K562 (cell line): Measurements from ENCODE around the gene VPS26A. TPM values are rescaled to one million over a fixed set of nuclear protein-coding genes. Genes with fewer than 3 reads are reported as not detected.

Source experiments
- ATAC-seq: fragments of 200-7000 bp; cut with Tn5 transposase; 3 replicates; pipeline ENCODE4 v1.9.1; 2020; ENCODE audit warnings: moderate library complexity
- BruUV-seq: library from RNA; stranded (reverse); fragments of 400-500 nt; replicated peaks from 2 replicates; lab custom pipeline; 2021; lab: Mats Ljungman, UMichigan
- CTCF ChIA-PET: fragments of 300-600 bp; formaldehyde crosslinking; extraction: SDS; loops from one replicate; lab custom pipeline; 2021; ENCODE audit warnings: low intra/inter-chr PET ratio; lab: Yijun Ruan, JAX
- POLR2A ChIA-PET: fragments of 300-600, 350-650 bp; sonication (Branson Sonifier 250); formaldehyde crosslinking; extraction: SDS; loops from one replicate; lab custom pipeline; 2021; ENCODE audit warnings: antibody characterized with exemption, inconsistent platforms; lab: Yijun Ruan, JAX
- DNase-seq, 4 experiments: peaks; one replicate each; pipeline versions ENCODE4 v3.0.0 to v3.0.0-alpha.2; 2011 to 2018; ENCODE audit warnings: low spot score in 3 of 4, mixed read lengths in 3 of 4; ENCODE audit errors: extremely low read depth in 1 of 4
- FAIRE-seq: peaks from 2 replicates; lab custom pipeline; 2011; peaks lifted over from hg19 to GRCh38; lab: Jason Lieb, UNC
- H2AFZ ChIP-seq: 2 replicates; pipeline ENCODE4 v1.6.0; 2011; ENCODE audit warnings: low read depth, low read length, control low read depth, inconsistent platforms
- H3K27ac ChIP-seq: fragments of 200-600 bp; 3 replicates; pipeline ENCODE4 v1.8.0; 2011; ENCODE audit warnings: low read depth, mild to moderate bottlenecking, control low read depth, inconsistent platforms, low read length, moderate library complexity, mixed read lengths; ENCODE audit errors: extremely low read depth
- H3K27me3 ChIP-seq, 2 experiments: fragments of 300-600 bp in 1 of 2; 2 replicates in 1 of 2; 3 replicates in 1 of 2; pipeline versions ENCODE4 v1.6.0 to v1.8.0; 2011; ENCODE audit warnings: inconsistent platforms in 2 of 2, low read length in 2 of 2, mild to moderate bottlenecking in 1 of 2, mixed read lengths in 1 of 2, moderate library complexity in 1 of 2; ENCODE audit not compliant: control insufficient read depth in 2 of 2, insufficient read depth in 2 of 2
- H3K36me3 ChIP-seq: fragments of 300-600 bp; 3 replicates; pipeline ENCODE4 v1.8.0; 2011; ENCODE audit warnings: mild to moderate bottlenecking, low read length, inconsistent platforms; ENCODE audit not compliant: control insufficient read depth, insufficient read depth
- H3K4me1 ChIP-seq, 2 experiments: fragments of 200-600 bp in 1 of 2; replicated peaks in 1 of 2; 2 replicates in 1 of 2; 3 replicates in 1 of 2; pipeline versions ENCODE4 v1.5.1 to v1.8.0; 2011; ENCODE audit warnings: inconsistent platforms in 2 of 2, low read length in 2 of 2, mild to moderate bottlenecking in 1 of 2, mixed read lengths in 1 of 2, moderate library complexity in 1 of 2; ENCODE audit not compliant: control insufficient read depth in 2 of 2, insufficient read depth in 2 of 2
- H3K4me2 ChIP-seq: 2 replicates; pipeline ENCODE4 v1.6.1; 2011; ENCODE audit warnings: low read length, control low read depth, inconsistent platforms, mixed read lengths; ENCODE audit not compliant: insufficient read depth
- H3K4me3 ChIP-seq: fragments of 200-600 bp; sonication (generic), shearing (Covaris generic); 2 replicates; pipeline ENCODE4 v1.5.1; 2016; ENCODE audit warnings: control low read depth, inconsistent platforms
- H3K79me2 ChIP-seq: fragments of 200-600 bp; 3 replicates; pipeline ENCODE4 v1.8.0; 2011; ENCODE audit warnings: low read length, inconsistent platforms; ENCODE audit not compliant: control insufficient read depth, insufficient read depth
- H3K9ac ChIP-seq, 2 experiments: 2 replicates each; pipeline versions ENCODE4 v1.6.0 to v1.6.1; 2011; ENCODE audit warnings: low read depth in 2 of 2, low read length in 2 of 2, control low read depth in 1 of 2, inconsistent platforms in 1 of 2, mild to moderate bottlenecking in 1 of 2, mixed read lengths in 1 of 2; ENCODE audit not compliant: insufficient read depth in 1 of 2
- H3K9me1 ChIP-seq: one replicate; pipeline ENCODE4 v1.6.0; 2011; ENCODE audit warnings: inconsistent platforms, mild to moderate bottlenecking, low read length, moderate library complexity; ENCODE audit not compliant: control insufficient read depth, insufficient read depth
- H3K9me3 ChIP-seq: replicated peaks from 2 replicates; pipeline ENCODE4 v1.5.1; 2011; ENCODE audit warnings: low read depth, low read length, inconsistent platforms; ENCODE audit not compliant: control insufficient read depth, insufficient read depth
- H4K20me1 ChIP-seq: replicated peaks from 2 replicates; pipeline ENCODE4 v1.6.1; 2011; ENCODE audit warnings: low read length, inconsistent platforms, mixed read lengths; ENCODE audit not compliant: control insufficient read depth, insufficient read depth
- CBX1 ChIP-seq: sonication (generic); IDR thresholded peaks from 2 replicates; pipeline ENCODE4 v1.6.1; 2016; ENCODE audit warnings: antibody characterized with exemption, low read depth, mild to moderate bottlenecking
- CBX3 ChIP-seq, 2 experiments: IDR thresholded peaks; 1 replicate in 1 of 2; 2 replicates in 1 of 2; pipeline ENCODE4 v1.6.1; 2012; ENCODE audit warnings: inconsistent platforms in 2 of 2, low read length in 2 of 2, borderline replicate concordance in 1 of 2, control low read depth in 1 of 2
- CHD4 ChIP-seq: fragments of 200-600 bp; sonication (generic); IDR thresholded peaks from 3 replicates; pipeline ENCODE4 v1.6.1; 2012; ENCODE audit warnings: low read depth, mild to moderate bottlenecking, mixed read lengths, low read length, inconsistent platforms; ENCODE audit not compliant: insufficient read depth, insufficient replicate concordance, poor library complexity, severe bottlenecking
- CTBP1 ChIP-seq: fragments of 450-650 bp; IDR thresholded peaks from 2 replicates; pipeline ENCODE4 v1.6.1; 2016; ENCODE audit warnings: borderline replicate concordance
- ETV1 ChIP-seq: fragments of 450-650 bp; conservative IDR thresholded peaks from 2 replicates; pipeline ENCODE4 v1.6.1; 2016; ENCODE audit warnings: missing genetic modification characterization, control low read depth, low read depth, missing compliant biosample characterization
- KDM1A ChIP-seq, 2 experiments: fragments of 450-650 bp; IDR thresholded peaks; 2 replicates each; pipeline ENCODE4 v1.6.1; 2016; ENCODE audit warnings: mild to moderate bottlenecking in 2 of 2
- MTA2 ChIP-seq: fragments of 450-650 bp; IDR thresholded peaks from 2 replicates; pipeline ENCODE4 v1.6.1; 2016; ENCODE audit warnings: low read depth
- RCOR1 ChIP-seq, 2 experiments: IDR thresholded peaks; 2 replicates each; pipeline ENCODE4 v1.6.1; 2012; ENCODE audit warnings: low read depth in 2 of 2, low read length in 2 of 2, borderline replicate concordance in 1 of 2, improper control_type of control experiment in 1 of 2
- SMC3 ChIP-seq: conservative IDR thresholded peaks from 2 replicates; pipeline ENCODE4 v1.6.1; 2011; ENCODE audit warnings: low read depth, low read length, improper control_type of control experiment; ENCODE audit not compliant: insufficient read depth
- TARDBP ChIP-seq: fragments of 450-650 bp; IDR thresholded peaks from 2 replicates; pipeline ENCODE4 v1.6.1; 2016
- ZNF143 ChIP-seq: sonication (generic); formaldehyde crosslinking; IDR thresholded peaks from 2 replicates; pipeline ENCODE4 v1.9.0; 2022; ENCODE audit warnings: mild to moderate bottlenecking, missing genetic modification reagents
- ZNF224 ChIP-seq: sonication (generic); formaldehyde crosslinking; IDR thresholded peaks from 2 replicates; pipeline ENCODE4 v1.8.0; 2022; ENCODE audit warnings: mild to moderate bottlenecking, missing genetic modification reagents
- WGBS: fragments of 100-300 bp; shearing (Covaris generic); methylation state at CpG from one replicate; pipeline ENCODE4 v1.1.6; 2016; ENCODE audit warnings: low coverage, mixed read lengths; ENCODE audit not compliant: insufficient coverage; ENCODE audit errors: missing lambda C conversion rate; 5-methylcytosine and 5-hydroxymethylcytosine counted together
- in situ Hi-C: fragments of 300-500 bp; cut with MboI; formaldehyde crosslinking; loops from 4 replicates; pipeline ENCODE4 v1.15.0; 2018; ENCODE audit warnings: inconsistent platforms, mixed read lengths
- intact Hi-C: fragments of 100-400 bp; cut with micrococcal nuclease; formaldehyde crosslinking; loops from 2 replicates; pipeline ENCODE4 v1.14.2; 2022
- polyA plus RNA-seq, 8 experiments: library from polyadenylated mRNA; depleted of rRNA in 4 of 8; stranded (reverse) in 5 of 8; unstranded in 3 of 8; fragments of >200 nt; fragmentation: Nextera tagmentation in 2 of 8; fragmentation: Illumina TruSeq in 1 of 8; extraction: Ambion mirVana in 2 of 8; extraction: Trizol in 1 of 8; gene quantifications; 2 replicates each; pipeline versions ENCODE4 v1.2.1 to v1.2.3, GENCODE V29; 2011 to 2014; ENCODE audit warnings: inconsistent platforms in 1 of 8, missing spikeins in 1 of 8
- total RNA-seq, 7 experiments: library from RNA; depleted of rRNA in 6 of 7; stranded (reverse); fragments of >200 nt in 6 of 7; fragmentation: Illumina TruSeq in 2 of 7; extraction: Trizol in 2 of 7; gene quantifications; 2 replicates each; pipeline versions ENCODE4 v1.2.1 to v1.2.3, GENCODE V29; 2011 to 2021; ENCODE audit warnings: low replicate concordance in 1 of 7
- TF ChIP-seq, protein P1 (sequence below): fragments of 450-650 bp; formaldehyde crosslinking; IDR thresholded peaks from 2 replicates; pipeline ENCODE4 v1.4.0; 2022; ENCODE audit warnings: mild to moderate bottlenecking, moderate library complexity

The VPS26A gene
- total and polyA plus RNA-seq, 9 of the 15 experiments (the other 6 are each of a cell fraction or from before 2014, with no cell fraction given): 47.1 to 137 (median 69.3) TPM

DNA sequence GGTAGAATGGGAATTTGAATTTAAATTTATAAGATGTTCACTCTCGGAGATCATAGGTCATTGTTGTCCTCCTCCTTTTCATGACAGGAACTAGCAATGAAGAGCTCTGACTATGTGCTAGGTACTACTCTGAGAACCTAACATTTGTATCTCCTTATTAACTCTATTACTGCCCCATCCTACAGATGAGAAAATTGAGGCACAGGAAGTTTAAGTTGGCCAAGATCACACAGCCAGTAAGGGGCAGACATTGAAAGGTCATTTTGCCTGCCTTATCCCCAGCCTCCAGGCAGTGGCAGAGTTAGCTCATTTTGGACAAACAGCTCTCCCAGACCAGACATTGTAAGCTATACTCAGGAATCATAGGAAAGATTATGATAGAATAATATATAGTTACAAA, 30.0 kb upstream of the VPS26A start (continued):
- TF ChIP-seq CHD4: peak; percentile 78
- peak; percentile 11 to 83; a peak in 2 of 4 replicates for TF ChIP-seq RCOR1 (IDR thresholded peaks at IDR 0.05; ENCODE audit: borderline replicate concordance in 1 of 2, low read depth in 2 of 2, low read length in 2 of 2)
- peak in 1 of 2 experiments; percentile 61; a peak in 1 of 3 replicates for TF ChIP-seq CBX3 (IDR thresholded peaks at IDR 0.05; ENCODE audit: borderline replicate concordance in 1 of 2, low read length in 2 of 2)
- TF ChIP-seq ZNF143 (CRISPR knock-in tag): no peak
- TF ChIP-seq ZNF224: no peak
- TF ChIP-seq ETV1 (tag): peak; percentile 75; the same call in 1 of the 2 replicates
- no peak for TF ChIP-seq MTA2
- TF ChIP-seq SMC3: 0 out of 2 replicates have a peak, but pooled peaks have one; percentile 17
- no peak for TF ChIP-seq CBX1
- no peak for TF ChIP-seq TARDBP
- TF ChIP-seq KDM1A (IDR thresholded peaks at IDR 0.05): peak; percentile 76 to 89

DNA sequence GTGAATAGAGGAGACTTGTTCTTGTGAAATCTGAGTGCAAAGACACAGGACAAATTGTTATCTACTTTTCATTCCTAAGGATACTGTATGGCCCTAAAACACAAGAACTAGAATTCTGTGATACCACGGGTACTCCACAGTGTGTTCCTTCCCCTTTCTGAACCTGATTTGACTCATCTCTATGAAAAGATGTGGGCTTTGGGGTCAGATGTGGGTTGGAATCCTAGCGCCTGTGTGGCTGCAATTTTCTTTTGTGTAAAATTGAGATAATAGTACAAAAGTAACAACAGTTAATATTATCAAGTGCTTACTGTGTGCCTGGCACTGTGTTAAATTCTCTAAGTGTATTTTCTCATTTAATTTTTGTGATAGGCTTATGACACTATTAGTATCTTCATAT, 27.9 kb upstream of the VPS26A start:
- POLR2A ChIA-PET: interaction anchor here (0.6 to 3.0 kb wide), 7 partner anchors 8 to 134 kb away, joined by 3 to 12 read pairs (median 4); partner anchors contain the start of gene SRGN
- BruUV-seq: no TSS peak

More for the DNA sequence above, 27.9 kb upstream of the VPS26A start:
- no peak for TF ChIP-seq CTBP1
- TF ChIP-seq, protein P1, sequence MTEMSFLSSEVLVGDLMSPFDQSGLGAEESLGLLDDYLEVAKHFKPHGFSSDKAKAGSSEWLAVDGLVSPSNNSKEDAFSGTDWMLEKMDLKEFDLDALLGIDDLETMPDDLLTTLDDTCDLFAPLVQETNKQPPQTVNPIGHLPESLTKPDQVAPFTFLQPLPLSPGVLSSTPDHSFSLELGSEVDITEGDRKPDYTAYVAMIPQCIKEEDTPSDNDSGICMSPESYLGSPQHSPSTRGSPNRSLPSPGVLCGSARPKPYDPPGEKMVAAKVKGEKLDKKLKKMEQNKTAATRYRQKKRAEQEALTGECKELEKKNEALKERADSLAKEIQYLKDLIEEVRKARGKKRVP (CRISPR knock-in tag): no peak
- Histone ChIP-seq H3K27me3 (no peaks in the 10 kb centered on the region), H2AFZ (no peak overlapping the region), H3K4me1 (peaks cover 0 to 5% of the 10 kb centered on the region in 2 experiments; a peak in 2 of 5 replicates), H3K27ac (no peak overlapping the region), H3K9ac (no peak overlapping the region), H3K4me3 (no peak overlapping the region), H3K9me3 (no peaks in the 10 kb centered on the region), H3K4me2 (no peak overlapping the region), H4K20me1 (no peaks in the 10 kb centered on the region), H3K36me3 (peaks cover 31% of the 10 kb centered on the region; the same call in 2 of the 3 replicates), H3K9me1 (no peaks in the 10 kb centered on the region), H3K79me2 (peaks cover 55% of the 10 kb centered on the region)
- DNase-seq (no peak), FAIRE-seq (no peak), ATAC-seq (no peak)
- intact Hi-C loops (no loop called here), in situ Hi-C loops (no loop called here)
- CTCF ChIA-PET: no interaction called here
- WGBS: 41% methylated on average over 2 of the region's 2 CpGs
